ENCODE data around the gene ENC1. TPM values are rescaled to one million over a fixed set of nuclear protein-coding genes. Genes with fewer than 3 reads are reported as not detected.

The ENC1 gene
- total RNA-seq, 2 experiments from 2014 or later: 2.2 to 3.4 TPM

GRCh38 chr5:74651710-74652109 lies 11.2 kb upstream of the ENC1 start:
- no peak overlapping the region for H3K4me3 Mint-ChIP-seq
- H3K27me3 Mint-ChIP-seq: peaks cover 8% of the 10 kb centered on the region
- no peak for DNase-seq
- ChIA-PET POLR2A (no interaction called here), CTCF (no interaction called here)
- H3K4me1 Mint-ChIP-seq: peaks cover 7% of the 10 kb centered on the region
- H3K9me3 Mint-ChIP-seq: no peaks in the 10 kb centered on the region
- no peak overlapping the region for H3K27ac Mint-ChIP-seq
- H3K36me3 Mint-ChIP-seq (ENCODE audit: low read depth): no peaks in the 10 kb centered on the region

- Mint-ChIP-seq H3K4me3 (no peak overlapping the region), H3K4me1 (peaks cover 7% of the 10 kb centered on the region), H3K36me3 (ENCODE audit: low read depth) (no peaks in the 10 kb centered on the region), H3K27me3 (peaks cover 14% of the 10 kb centered on the region), H3K27ac (no peak overlapping the region), H3K9me3 (no peaks in the 10 kb centered on the region)
- CTCF ChIA-PET: interaction anchor here (0.6 to 1.5 kb wide), 5 partner anchors 9 to 202 kb away, joined by 3 to 7 read pairs (median 6); partner anchors contain the start of gene ENC1
- no peak for DNase-seq
- POLR2A ChIA-PET: no interaction called here
Measured at GRCh38 chr5:74649421-74649973, 9.0 kb upstream of the ENC1 start.

DNA sequence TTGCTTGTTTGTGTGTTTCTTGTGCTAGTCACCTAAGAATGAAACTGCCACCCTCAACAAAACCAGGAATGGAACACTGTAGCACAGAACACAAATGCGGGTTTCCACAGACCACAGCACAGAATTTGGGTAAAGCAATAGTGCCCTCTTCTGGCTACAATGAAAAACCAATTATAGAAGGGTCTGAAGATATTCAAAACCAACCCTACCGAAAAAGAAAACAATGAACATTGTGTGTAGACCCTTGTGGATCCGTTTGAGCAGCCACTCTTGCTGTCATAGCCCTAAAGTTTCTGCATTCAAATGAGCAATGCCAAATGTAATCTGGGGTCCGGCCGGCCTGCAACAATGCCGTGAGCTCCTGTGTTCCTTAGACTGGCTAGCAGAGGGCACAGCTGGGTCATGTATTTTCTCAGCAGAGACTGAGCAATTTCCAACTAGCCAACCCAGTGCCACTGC lies 8.3 kb upstream of the ENC1 start:
- CTCF ChIA-PET: interaction anchor here (0.6 to 1.5 kb wide), 5 partner anchors 8 to 201 kb away, joined by 3 to 7 read pairs (median 6); partner anchors contain the start of gene ENC1
- Mint-ChIP-seq H3K9me3 (no peaks in the 10 kb centered on the region), H3K4me1 (peaks cover 7% of the 10 kb centered on the region), H3K4me3 (no peak overlapping the region), H3K27ac (no peak overlapping the region), H3K36me3 (ENCODE audit: low read depth) (no peaks in the 10 kb centered on the region), H3K27me3 (peaks cover 19% of the 10 kb centered on the region)
- peak; percentile 60 for DNase-seq
- POLR2A ChIA-PET: no interaction called here

DNA sequence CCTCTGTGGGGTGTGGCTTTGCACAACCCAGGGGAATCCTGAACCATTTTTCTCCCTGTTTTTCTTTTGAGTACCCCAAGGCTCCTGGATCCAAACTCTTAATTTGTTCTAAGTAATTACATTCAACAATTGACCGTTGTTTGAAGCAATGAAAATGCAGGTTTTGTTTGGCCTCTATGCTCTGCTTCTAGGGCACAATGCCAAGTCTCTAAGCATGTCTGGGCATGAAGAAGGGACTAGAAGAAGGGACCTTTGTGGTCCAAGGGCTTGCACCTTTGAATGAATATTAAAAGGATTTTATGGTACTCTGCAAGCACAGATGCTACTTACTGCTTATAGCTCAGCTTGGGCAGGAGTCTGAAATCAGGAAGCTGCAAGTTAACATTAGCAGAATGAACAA lies 6.6 kb upstream of the ENC1 start:
- ChIA-PET POLR2A (no interaction called here), CTCF (no interaction called here)
- Mint-ChIP-seq H3K4me1 (peaks cover 9% of the 10 kb centered on the region), H3K36me3 (ENCODE audit: low read depth) (no peaks in the 10 kb centered on the region), H3K27me3 (peaks cover 29% of the 10 kb centered on the region), H3K27ac (no peak overlapping the region), H3K4me3 (no peak overlapping the region), H3K9me3 (no peaks in the 10 kb centered on the region)
- DNase-seq: no peak

DNA sequence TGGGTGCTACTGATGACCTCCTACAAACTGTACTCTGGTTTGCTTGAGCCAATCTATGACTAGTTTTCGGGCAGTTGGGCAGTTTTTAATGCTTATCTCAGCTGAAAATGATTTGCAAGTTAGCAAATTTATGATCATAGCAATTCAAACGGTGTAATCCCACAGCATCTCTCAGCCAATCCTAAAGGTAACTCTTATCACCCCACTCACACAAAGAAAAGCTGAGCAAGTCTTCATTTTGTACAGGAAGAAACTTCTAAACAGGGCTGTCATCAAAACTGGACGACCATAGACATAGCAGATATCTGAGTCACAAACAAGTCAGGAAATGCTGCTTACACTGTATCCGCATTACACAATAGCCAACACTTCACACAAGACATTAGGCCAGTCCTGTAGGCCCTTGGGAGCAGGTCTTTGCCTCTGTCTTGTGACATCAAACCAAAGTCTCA lies 2.6 kb upstream of the ENC1 start:
- no peaks in the 10 kb centered on the region for H3K36me3 Mint-ChIP-seq (ENCODE audit: low read depth)
- H3K4me1 Mint-ChIP-seq: peaks cover 30% of the 10 kb centered on the region
- no peak for DNase-seq
- no peak overlapping the region for H3K4me3 Mint-ChIP-seq
- H3K27ac Mint-ChIP-seq: no peak overlapping the region
- H3K9me3 Mint-ChIP-seq: no peaks in the 10 kb centered on the region
- peaks cover 27% of the 10 kb centered on the region for H3K27me3 Mint-ChIP-seq
- CTCF ChIA-PET: interaction anchor here (1.0 to 3.5 kb wide), 2 partner anchors 10 to 603 kb away, joined by 3 to 10 read pairs; no protein-coding TSS in a partner anchor
- POLR2A ChIA-PET: interaction anchor here (0.6 kb wide), 1 partner anchor 432 kb away, joined by 3 read pairs; no protein-coding TSS in a partner anchor

DNA sequence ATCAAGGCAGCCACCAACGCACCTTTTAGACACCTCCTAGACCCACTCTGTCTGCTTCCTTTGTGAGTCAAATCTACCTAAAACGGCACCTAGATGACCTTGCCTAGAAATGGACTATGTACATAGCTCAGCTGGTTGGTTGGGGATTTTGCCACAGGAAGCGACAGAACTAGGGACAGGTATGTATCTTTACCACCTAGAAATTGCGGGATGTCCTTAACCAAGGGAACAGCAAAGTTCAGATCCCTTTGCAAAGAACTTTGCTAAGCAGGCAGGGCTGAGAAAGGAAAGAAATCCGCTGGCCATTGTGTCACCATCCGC lies 2.0 kb upstream of the ENC1 start:
- peaks cover 36% of the 10 kb centered on the region for H3K4me1 Mint-ChIP-seq
- H3K4me3 Mint-ChIP-seq: no peak overlapping the region
- H3K36me3 Mint-ChIP-seq (ENCODE audit: low read depth): no peaks in the 10 kb centered on the region
- H3K27ac Mint-ChIP-seq: no peak overlapping the region
- ChIA-PET POLR2A (interaction anchor here (0.6 kb wide), 1 partner anchor 431 kb away, joined by 3 read pairs; no protein-coding TSS in a partner anchor), CTCF (interaction anchor here (3.5 kb wide), 1 partner anchor 9 kb away, joined by 10 read pairs; no protein-coding TSS in a partner anchor)
- no peaks in the 10 kb centered on the region for H3K9me3 Mint-ChIP-seq
- DNase-seq: no peak
- peaks cover 27% of the 10 kb centered on the region for H3K27me3 Mint-ChIP-seq

DNA sequence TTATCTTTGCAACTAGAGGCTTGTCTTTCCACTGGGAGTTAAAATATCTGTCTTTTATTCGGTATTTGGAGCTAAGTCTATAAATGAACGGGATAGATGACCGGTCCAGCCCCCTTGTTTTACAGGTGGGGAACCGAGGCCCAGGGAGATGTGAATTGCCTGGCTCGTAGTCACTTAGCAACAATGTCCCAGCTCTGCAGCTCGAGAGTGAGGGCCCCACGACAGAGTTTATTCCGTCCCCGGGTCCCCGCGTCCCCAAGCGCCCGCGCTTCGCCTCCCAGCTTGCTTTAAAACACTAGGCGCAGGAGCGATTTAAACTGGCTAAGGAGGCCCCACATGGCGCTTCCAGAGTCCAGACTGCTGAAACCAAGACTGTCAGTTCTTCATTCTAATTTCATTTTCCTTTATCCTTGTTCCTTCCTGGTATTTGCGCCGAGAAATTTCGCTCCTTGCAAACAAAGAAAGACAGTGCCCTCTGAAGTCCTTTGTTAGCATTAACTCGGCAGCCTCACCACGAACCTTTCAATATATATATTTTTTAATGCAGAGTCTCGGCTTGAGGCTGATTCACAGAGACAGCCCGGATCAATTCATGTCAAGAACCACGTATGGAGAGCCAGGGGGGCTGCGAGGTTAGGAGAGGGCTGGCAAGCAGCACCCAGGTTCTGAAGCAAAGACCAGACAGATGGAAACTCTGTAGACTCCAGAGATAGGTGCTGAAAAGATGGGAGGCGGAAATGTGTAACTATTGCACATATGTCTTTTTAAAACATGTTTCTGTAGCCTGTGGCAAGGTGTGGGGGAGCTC lies 1.4 kb upstream of the ENC1 start:
- Mint-ChIP-seq H3K27ac (peak overlapping the region; percentile 72), H3K4me1 (peaks cover 36% of the 10 kb centered on the region), H3K27me3 (peaks cover 31% of the 10 kb centered on the region), H3K36me3 (ENCODE audit: low read depth) (no peaks in the 10 kb centered on the region), H3K9me3 (no peaks in the 10 kb centered on the region), H3K4me3 (peak overlapping the region; percentile 85)
- peak; percentile 35 for DNase-seq
- ChIA-PET POLR2A (interaction anchor here (0.6 kb wide), 1 partner anchor 1686 kb away, joined by 3 read pairs; no protein-coding TSS in a partner anchor), CTCF (interaction anchor here (1.3 to 3.5 kb wide), 2 partner anchors 9 to 739 kb away, joined by 3 to 10 read pairs; no protein-coding TSS in a partner anchor)

DNA sequence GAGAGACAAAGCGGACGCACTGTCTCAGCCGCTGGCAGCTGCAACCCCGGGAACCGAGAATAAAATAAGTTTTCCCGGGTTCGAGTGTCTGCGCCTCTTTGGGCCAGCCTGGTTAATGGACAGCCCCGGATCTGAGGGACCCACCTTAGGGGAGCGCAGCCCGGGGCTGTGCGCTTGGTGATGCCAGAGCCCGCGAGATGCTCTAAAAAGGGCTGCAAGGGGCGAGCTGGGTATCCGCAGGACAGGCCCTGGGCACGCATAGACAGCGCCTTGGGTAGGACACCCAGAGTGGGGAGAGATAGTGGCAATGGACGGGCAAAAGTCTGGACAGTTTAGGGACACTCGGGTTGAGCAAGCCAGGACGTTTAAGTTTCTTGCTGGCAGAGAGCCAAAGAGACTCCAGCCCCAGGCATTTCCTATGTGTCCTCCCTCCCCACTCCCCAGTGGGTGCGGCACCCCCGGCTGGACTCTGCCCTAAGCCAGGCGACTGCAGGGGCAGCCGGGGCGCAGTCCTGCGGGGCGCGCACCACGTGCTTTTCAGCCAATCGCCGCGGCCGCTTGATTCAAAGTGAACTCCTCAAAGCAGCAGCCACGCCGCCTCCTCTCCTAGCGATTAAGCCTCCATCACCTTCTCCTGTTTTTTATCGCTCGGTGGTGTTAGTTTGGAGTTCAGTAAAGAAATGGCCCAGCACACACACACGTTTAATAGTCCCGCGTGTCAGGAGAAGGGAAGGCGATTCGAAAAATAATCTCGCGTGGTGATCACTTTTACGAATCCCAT lies 616 bp upstream of the ENC1 start:
- Mint-ChIP-seq H3K36me3 (ENCODE audit: low read depth) (no peaks in the 10 kb centered on the region), H3K27me3 (peaks cover 29% of the 10 kb centered on the region), H3K27ac (peak overlapping the region; percentile 56), H3K9me3 (no peaks in the 10 kb centered on the region), H3K4me1 (peaks cover 36% of the 10 kb centered on the region), H3K4me3 (peak overlapping the region; percentile 85)
- ChIA-PET POLR2A (no interaction called here), CTCF (interaction anchor here (0.5 to 3.5 kb wide), 9 partner anchors 8 to 739 kb away, joined by 3 to 10 read pairs (median 3); no protein-coding TSS in a partner anchor)
- DNase-seq: peak; percentile 52

DNA sequence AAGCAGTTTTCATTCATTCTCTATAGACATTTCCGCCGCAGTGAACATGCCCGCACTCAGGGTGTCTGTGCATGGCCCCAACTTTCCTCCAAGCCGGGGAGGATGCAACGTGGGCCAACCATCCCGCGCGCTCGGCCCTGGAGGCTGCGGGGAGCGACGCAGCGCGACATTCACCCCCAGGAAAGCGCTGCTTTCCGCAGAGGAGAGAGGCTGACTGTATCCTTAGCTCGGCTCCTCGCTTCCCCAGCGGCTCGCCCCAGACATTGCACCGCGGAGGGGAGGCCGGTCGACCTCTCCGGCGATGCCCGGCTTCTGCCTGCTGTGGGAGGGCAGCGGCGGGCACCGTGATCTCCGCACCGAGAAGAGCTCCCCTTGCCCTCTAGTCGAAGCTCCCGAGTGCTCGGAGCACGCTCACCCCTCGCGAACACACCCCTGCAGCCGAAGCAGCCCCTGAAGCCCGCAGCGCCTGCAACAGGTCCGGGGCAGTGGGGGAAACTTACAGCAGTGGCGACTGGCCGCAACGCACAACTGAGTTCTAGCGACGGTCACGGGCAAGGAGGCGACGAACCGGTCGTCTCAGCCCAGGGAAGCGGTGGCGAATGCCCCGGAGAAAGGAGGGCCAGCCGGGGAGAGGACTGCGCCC lies 600 bp downstream of the ENC1 start:
- ChIA-PET POLR2A (no interaction called here), CTCF (interaction anchor here (0.6 to 1.5 kb wide), 9 partner anchors 13 to 736 kb away, joined by 3 to 4 read pairs (median 3); no protein-coding TSS in a partner anchor)
- H3K36me3 Mint-ChIP-seq (ENCODE audit: low read depth): no peaks in the 10 kb centered on the region
- DNase-seq: peak; percentile 47
- H3K4me3 Mint-ChIP-seq: peak overlapping the region; percentile 85
- peaks cover 36% of the 10 kb centered on the region for H3K4me1 Mint-ChIP-seq
- H3K9me3 Mint-ChIP-seq: no peaks in the 10 kb centered on the region
- H3K27me3 Mint-ChIP-seq: peaks cover 25% of the 10 kb centered on the region
- H3K27ac Mint-ChIP-seq: peak overlapping the region; percentile 82

- Mint-ChIP-seq H3K27ac (peak overlapping the region; percentile 82), H3K4me3 (peak overlapping the region; percentile 85)
- CTCF ChIA-PET: interaction anchor here (1.0 to 1.4 kb wide), 3 partner anchors 14 to 735 kb away, joined by 3 to 4 read pairs (median 3); no protein-coding TSS in a partner anchor
Measured at GRCh38 chr5:74638970-74639806, 1.3 kb downstream of the ENC1 start.

DNA sequence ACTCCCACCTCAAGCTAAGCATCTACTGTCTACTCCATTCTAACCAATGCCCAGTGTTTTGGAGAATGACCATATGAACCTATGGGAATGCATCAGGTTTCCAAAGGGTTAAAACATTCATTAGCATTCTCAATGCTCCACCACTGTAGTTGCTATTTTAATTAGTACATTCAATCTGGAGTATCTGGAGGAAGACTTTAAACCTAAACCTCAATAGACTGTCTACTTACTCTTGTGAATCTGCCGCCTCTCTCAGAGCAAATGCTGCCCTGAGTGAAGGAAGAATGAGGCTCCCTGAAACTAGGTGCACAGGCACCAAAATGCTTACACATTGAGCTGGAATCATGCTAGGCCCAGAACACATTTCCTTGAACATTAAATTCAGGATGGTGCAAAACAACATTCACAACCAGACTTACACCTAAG lies 2.0 kb downstream of the ENC1 start:
- Mint-ChIP-seq H3K4me1 (peaks cover 36% of the 10 kb centered on the region), H3K27ac (no peak overlapping the region), H3K27me3 (peaks cover 19% of the 10 kb centered on the region), H3K4me3 (peak overlapping the region; percentile 85), H3K36me3 (ENCODE audit: low read depth) (no peaks in the 10 kb centered on the region), H3K9me3 (no peaks in the 10 kb centered on the region)
- POLR2A ChIA-PET: no interaction called here
- DNase-seq: no peak
- CTCF ChIA-PET: interaction anchor here (1.1 kb wide), 1 partner anchor 11 kb away, joined by 3 read pairs; no protein-coding TSS in a partner anchor

More at GRCh38 chr5:74638970-74639806, 1.3 kb downstream of the ENC1 start:
- POLR2A ChIA-PET: no interaction called here
- H3K36me3 Mint-ChIP-seq (ENCODE audit: low read depth): no peaks in the 10 kb centered on the region
- H3K27me3 Mint-ChIP-seq: peaks cover 23% of the 10 kb centered on the region
- peaks cover 36% of the 10 kb centered on the region for H3K4me1 Mint-ChIP-seq
- H3K9me3 Mint-ChIP-seq: no peaks in the 10 kb centered on the region
- DNase-seq: no peak

Data from activated CD4-positive, alpha-beta T cell treated with anti-CD3 and anti-CD28 coated beads, Interleukin-2, amount 10 ng/mL, durations not matched to agents 7 days and 5 days (primary cell).